SK-N-SH (cell line): ENCODE results near the gene FUS. TPM values are rescaled to one million over a fixed set of nuclear protein-coding genes. Genes with fewer than 3 reads are reported as not detected.

ENCODE experiments used
- CTCF ChIA-PET: fragments of 300-600, 350-600 bp; formaldehyde crosslinking; extraction: SDS; loops from one replicate; lab custom pipeline; 2021; lab: Yijun Ruan, JAX
- POLR2A ChIA-PET: fragments of 350-600 bp; sonication (Branson Sonifier 250); formaldehyde crosslinking; extraction: SDS; loops from one replicate; lab custom pipeline; 2020; ENCODE audit warnings: antibody characterized with exemption, inconsistent platforms; lab: Yijun Ruan, JAX
- DNase-seq: peaks from one replicate; pipeline ENCODE4 v3.0.0; 2012
- H2AFZ ChIP-seq: fragments of 200-600 bp; sonication (generic); 2 replicates; pipeline ENCODE4 v1.8.1; 2016; ENCODE audit warnings: antibody characterized with exemption, mild to moderate bottlenecking, low read depth
- H3F3A ChIP-seq: fragments of 200-600 bp; sonication (generic); replicated peaks from 2 replicates; pipeline ENCODE3; 2016; ENCODE audit warnings: antibody characterized with exemption, mild to moderate bottlenecking; ENCODE audit not compliant: insufficient read depth
- H3K27ac ChIP-seq, 2 experiments: fragments of 200-500 bp in 1 of 2; fragments of 200-600 bp in 1 of 2; sonication (Bioruptor generic) in 1 of 2; sonication (generic), shearing (Covaris generic) in 1 of 2; 2 replicates each; pipeline versions ENCODE4 v1.5.1 to v1.6.1; 2014 to 2016; ENCODE audit warnings: low read depth in 2 of 2, inconsistent platforms in 1 of 2, low read length in 1 of 2, mild to moderate bottlenecking in 1 of 2, mixed read lengths in 1 of 2
- H3K27me3 ChIP-seq: fragments of 200-600 bp; sonication (generic), shearing (Covaris generic); 2 replicates; pipeline ENCODE4 v1.6.1; 2016; ENCODE audit warnings: mixed run types; ENCODE audit not compliant: insufficient read depth
- H3K36me3 ChIP-seq, 2 experiments: fragments of 200-500 bp in 1 of 2; fragments of 200-600 bp in 1 of 2; sonication (Bioruptor generic) in 1 of 2; sonication (generic) in 1 of 2; replicated peaks in 1 of 2; 2 replicates each; pipeline versions ENCODE3 to v1.5.1; 2014 to 2016; ENCODE audit warnings: low read length in 1 of 2, mild to moderate bottlenecking in 1 of 2; ENCODE audit not compliant: insufficient read depth in 2 of 2, control insufficient read depth in 1 of 2
- H3K4me1 ChIP-seq, 2 experiments: fragments of 200-500 bp in 1 of 2; fragments of 200-600 bp in 1 of 2; sonication (Bioruptor generic) in 1 of 2; sonication (generic), shearing (Covaris generic) in 1 of 2; 2 replicates each; pipeline versions ENCODE4 v1.5.1 to v1.6.1; 2014 to 2016; ENCODE audit warnings: low read depth in 1 of 2, low read length in 1 of 2, mixed run types in 1 of 2; ENCODE audit not compliant: insufficient read depth in 2 of 2, control insufficient read depth in 1 of 2
- H3K4me2 ChIP-seq: fragments of 200-600 bp; sonication (generic), shearing (Covaris generic); 2 replicates; pipeline ENCODE4 v1.6.1; 2017; ENCODE audit warnings: mixed run types
- H3K4me3 ChIP-seq, 2 experiments: fragments of 200-500 bp in 1 of 2; fragments of 200-600 bp in 1 of 2; sonication (Bioruptor generic) in 1 of 2; sonication (generic), shearing (Covaris generic) in 1 of 2; 2 replicates each; pipeline versions ENCODE4 v1.5.1 to v1.8.1; 2014 to 2016; ENCODE audit warnings: low read depth in 2 of 2, inconsistent platforms in 1 of 2, low read length in 1 of 2, mild to moderate bottlenecking in 1 of 2, mixed read lengths in 1 of 2, moderate library complexity in 1 of 2
- H3K79me2 ChIP-seq: fragments of 200-600 bp; sonication (generic); 2 replicates; pipeline ENCODE4 v1.8.1; 2017; ENCODE audit warnings: mild to moderate bottlenecking; ENCODE audit not compliant: insufficient read depth
- H3K9ac ChIP-seq: fragments of 200-600 bp; sonication (generic); 2 replicates; pipeline ENCODE4 v1.6.1; 2017; ENCODE audit warnings: mixed run types
- H3K9me2 ChIP-seq: fragments of 200-600 bp; sonication (generic); 2 replicates; pipeline ENCODE4 v1.6.1; 2017; ENCODE audit warnings: mixed run types
- H3K9me3 ChIP-seq: fragments of 200-600 bp; sonication (generic); 2 replicates; pipeline ENCODE4 v1.6.1; 2017; ENCODE audit warnings: mixed run types, mild to moderate bottlenecking, moderate library complexity
- H4K20me1 ChIP-seq: fragments of 200-600 bp; sonication (generic); 2 replicates; pipeline ENCODE4 v1.6.1; 2017; ENCODE audit warnings: mild to moderate bottlenecking, mixed run types; ENCODE audit not compliant: insufficient read depth
- CHD2 ChIP-seq: fragments of 150-350 bp; IDR thresholded peaks from 2 replicates; pipeline ENCODE4 v1.6.1; 2018; ENCODE audit warnings: low read length; ENCODE audit not compliant: partially characterized antibody
- EP300 ChIP-seq, 2 experiments: IDR thresholded peaks; 2 replicates each; pipeline versions ENCODE4 v1.4.0 to v1.6.1; 2012; ENCODE audit warnings: borderline replicate concordance in 1 of 2, low read depth in 1 of 2, low read length in 1 of 2
- EZH2phosphoT487 ChIP-seq: fragments of 200-600 bp; sonication (generic); IDR thresholded peaks from 2 replicates; pipeline ENCODE4 v1.6.1; 2017; ENCODE audit warnings: low read depth, mixed run types, mild to moderate bottlenecking, antibody characterized with exemption, moderate library complexity, borderline replicate concordance
- FOSL2 ChIP-seq: IDR thresholded peaks from 2 replicates; pipeline ENCODE4 v1.4.0; 2012; ENCODE audit warnings: low read depth, mild to moderate bottlenecking, moderate library complexity, borderline replicate concordance
- FOXJ3 ChIP-seq: sonication (generic); formaldehyde crosslinking; IDR thresholded peaks from 2 replicates; pipeline ENCODE4 v1.5.1; 2020; ENCODE audit warnings: mild to moderate bottlenecking, missing genetic modification reagents
- GABPA ChIP-seq: IDR thresholded peaks from 2 replicates; pipeline ENCODE4 v1.4.0; 2012; ENCODE audit warnings: low read depth, mild to moderate bottlenecking
- JUND ChIP-seq: IDR thresholded peaks from 2 replicates; pipeline ENCODE4 v1.4.0; 2012
- MEF2A ChIP-seq: IDR thresholded peaks from 2 replicates; pipeline ENCODE4 v1.4.0; 2012; ENCODE audit warnings: low read depth, borderline replicate concordance
- MXI1 ChIP-seq: IDR thresholded peaks from 2 replicates; pipeline ENCODE4 v1.6.1; 2012; ENCODE audit warnings: mild to moderate bottlenecking, low read depth, low read length, improper control_type of control experiment
- NRF1 ChIP-seq: IDR thresholded peaks from 2 replicates; pipeline ENCODE4 v1.6.1; 2012; ENCODE audit warnings: low read depth, mild to moderate bottlenecking, low read length
- RAD21 ChIP-seq: IDR thresholded peaks from 2 replicates; pipeline ENCODE4 v1.6.1; 2012; ENCODE audit warnings: mild to moderate bottlenecking, low read length
- RFX5 ChIP-seq: IDR thresholded peaks from 2 replicates; pipeline ENCODE4 v1.6.1; 2012; ENCODE audit warnings: mild to moderate bottlenecking, improper control_type of control experiment, low read length
- RXRA ChIP-seq: IDR thresholded peaks from 2 replicates; pipeline ENCODE4 v1.4.0; 2012; ENCODE audit warnings: low read depth, mild to moderate bottlenecking, borderline replicate concordance
- SIN3A ChIP-seq: IDR thresholded peaks from 2 replicates; pipeline ENCODE4 v1.6.1; 2012; ENCODE audit warnings: low read depth, mild to moderate bottlenecking, low read length, moderate library complexity, borderline replicate concordance
- TCF12 ChIP-seq: IDR thresholded peaks from 2 replicates; pipeline ENCODE4 v1.4.0; 2012
- TEAD4 ChIP-seq: IDR thresholded peaks from 2 replicates; pipeline ENCODE4 v1.4.0; 2012; ENCODE audit warnings: mild to moderate bottlenecking, borderline replicate concordance; ENCODE audit not compliant: insufficient read depth
- YY1 ChIP-seq: IDR thresholded peaks from 2 replicates; pipeline ENCODE4 v1.4.0; 2012; ENCODE audit warnings: low read depth, mild to moderate bottlenecking
- ZBTB33 ChIP-seq: IDR thresholded peaks from 2 replicates; pipeline ENCODE4 v1.4.0; 2012; ENCODE audit warnings: low read depth, borderline replicate concordance
- WGBS: methylation state at CpG from one replicate; pipeline ENCODE4 v1.1.6; 2017; ENCODE audit warnings: low lambda C conversion rate; 5-methylcytosine and 5-hydroxymethylcytosine counted together
- polyA plus RNA-seq, 3 experiments: library from polyadenylated mRNA; depleted of rRNA; stranded (reverse); fragments of >200 nt; gene quantifications; 2 replicates each; pipeline ENCODE4 v1.2.3, GENCODE V29; 2012
- TF ChIP-seq, protein P1 (sequence below): IDR thresholded peaks from 2 replicates; pipeline ENCODE4 v1.4.0; 2012; ENCODE audit warnings: low read depth, borderline replicate concordance
- TF ChIP-seq, protein P2 (sequence below): IDR thresholded peaks from 2 replicates; pipeline ENCODE4; 2012
- TF ChIP-seq, protein P3 (sequence below): fragments of 150-350 bp; IDR thresholded peaks from 2 replicates; pipeline ENCODE4 v1.6.1; 2017; ENCODE audit warnings: antibody characterized with exemption, low read length, low read depth, borderline replicate concordance

The FUS gene
- polyA plus RNA-seq, 1 of the 3 experiments (the other 2 are of a cell fraction), result 429 TPM

DNA sequence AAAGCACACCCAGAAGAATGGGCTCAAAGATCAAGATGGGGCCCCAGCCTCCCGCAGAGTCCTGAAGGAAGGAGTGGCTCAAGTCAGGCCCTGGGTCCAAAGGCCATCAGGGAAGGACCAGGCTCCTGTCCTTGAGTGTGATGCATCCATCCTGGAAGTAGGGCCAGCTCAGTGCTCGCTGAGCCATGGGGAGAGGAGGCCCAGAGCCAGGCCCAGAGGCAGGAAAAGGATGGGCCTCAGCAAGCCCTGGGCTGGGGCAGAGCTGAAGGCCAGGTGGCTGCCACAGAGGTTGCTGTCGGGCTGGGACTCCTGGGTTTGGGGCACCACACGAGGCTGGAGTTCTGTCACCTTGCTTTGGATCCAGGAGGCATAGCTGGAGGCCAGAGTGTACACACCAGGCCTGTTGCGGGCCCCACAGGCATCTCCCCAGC lies 48.1 kb upstream of the FUS start:
- Histone ChIP-seq H3K9me3 (no peaks in the 10 kb centered on the region), H3K4me3 (no peak overlapping the region), H3K79me2 (no peaks in the 10 kb centered on the region), H3K36me3 (peaks cover 0 to 13% of the 10 kb centered on the region in 2 experiments), H3K4me2 (no peak overlapping the region), H3F3A (no peaks in the 10 kb centered on the region), H2AFZ (no peak overlapping the region), H4K20me1 (no peaks in the 10 kb centered on the region), H3K9me2 (no peaks in the 10 kb centered on the region), H3K27me3 (no peaks in the 10 kb centered on the region)
- DNase-seq, result no peak
- 85% methylated on average over 4 of the region's 5 CpGs for WGBS
- CTCF ChIA-PET, result interaction anchor here (0.8 to 3.9 kb wide), 2 partner anchors 11 to 14 kb away, joined by 3 to 17 read pairs; partner anchors contain the start of gene KAT8
- no peak for TF ChIP-seq RFX5
- TF ChIP-seq EP300 (IDR thresholded peaks at IDR 0.05; ENCODE audit: borderline replicate concordance in 1 of 2, low read depth in 1 of 2, low read length in 1 of 2), result no peak
- TF ChIP-seq FOXJ3 (CRISPR knock-in tag), result no peak
- TF ChIP-seq TCF12, result no peak
- TF ChIP-seq GABPA, result no peak
- TF ChIP-seq RAD21, result no peak
- no peak for TF ChIP-seq CHD2
- TF ChIP-seq, protein P1, sequence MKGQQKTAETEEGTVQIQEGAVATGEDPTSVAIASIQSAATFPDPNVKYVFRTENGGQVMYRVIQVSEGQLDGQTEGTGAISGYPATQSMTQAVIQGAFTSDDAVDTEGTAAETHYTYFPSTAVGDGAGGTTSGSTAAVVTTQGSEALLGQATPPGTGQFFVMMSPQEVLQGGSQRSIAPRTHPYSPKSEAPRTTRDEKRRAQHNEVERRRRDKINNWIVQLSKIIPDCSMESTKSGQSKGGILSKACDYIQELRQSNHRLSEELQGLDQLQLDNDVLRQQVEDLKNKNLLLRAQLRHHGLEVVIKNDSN, result no peak
- no peak for TF ChIP-seq NRF1
- no peak for TF ChIP-seq SIN3A
- TF ChIP-seq, all 33 proteins: peak for 0
- Histone ChIP-seq H3K9ac (no peak overlapping the region), H3K4me1 (peaks cover 0 to 20% of the 10 kb centered on the region in 2 experiments; a peak in 1 of 4 replicates), H3K27ac (no peak overlapping the region)
- POLR2A ChIA-PET, result interaction anchor here (0.6 to 1.9 kb wide), 2 partner anchors 15 to 48 kb away, joined by 3 to 4 read pairs; partner anchors contain the start of genes FUS and KAT8

GRCh38 chr16:31132303-31132979 lies 47.5 kb upstream of the FUS start:
- CTCF ChIA-PET, result interaction anchor here (1.5 kb wide), 1 partner anchor 10 kb away, joined by 4 read pairs; no protein-coding TSS in a partner anchor
- TF ChIP-seq JUND, result no peak
- no peak for TF ChIP-seq RXRA
- TF ChIP-seq, protein P1, result no peak
- no peak for TF ChIP-seq ZBTB33
- TF ChIP-seq MEF2A, result no peak
- TF ChIP-seq YY1, result no peak
- TF ChIP-seq SIN3A, result no peak
- no peak for TF ChIP-seq TEAD4
- TF ChIP-seq FOSL2, result no peak
- TF ChIP-seq FOXJ3 (CRISPR knock-in tag), result no peak
- TF ChIP-seq, protein P2, sequence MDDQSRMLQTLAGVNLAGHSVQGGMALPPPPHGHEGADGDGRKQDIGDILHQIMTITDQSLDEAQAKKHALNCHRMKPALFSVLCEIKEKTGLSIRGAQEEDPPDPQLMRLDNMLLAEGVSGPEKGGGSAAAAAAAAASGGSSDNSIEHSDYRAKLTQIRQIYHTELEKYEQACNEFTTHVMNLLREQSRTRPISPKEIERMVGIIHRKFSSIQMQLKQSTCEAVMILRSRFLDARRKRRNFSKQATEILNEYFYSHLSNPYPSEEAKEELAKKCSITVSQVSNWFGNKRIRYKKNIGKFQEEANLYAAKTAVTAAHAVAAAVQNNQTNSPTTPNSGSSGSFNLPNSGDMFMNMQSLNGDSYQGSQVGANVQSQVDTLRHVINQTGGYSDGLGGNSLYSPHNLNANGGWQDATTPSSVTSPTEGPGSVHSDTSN, result no peak
- no peak for TF ChIP-seq MXI1
- TF ChIP-seq EZH2phosphoT487, result no peak
- TF ChIP-seq, protein P3, sequence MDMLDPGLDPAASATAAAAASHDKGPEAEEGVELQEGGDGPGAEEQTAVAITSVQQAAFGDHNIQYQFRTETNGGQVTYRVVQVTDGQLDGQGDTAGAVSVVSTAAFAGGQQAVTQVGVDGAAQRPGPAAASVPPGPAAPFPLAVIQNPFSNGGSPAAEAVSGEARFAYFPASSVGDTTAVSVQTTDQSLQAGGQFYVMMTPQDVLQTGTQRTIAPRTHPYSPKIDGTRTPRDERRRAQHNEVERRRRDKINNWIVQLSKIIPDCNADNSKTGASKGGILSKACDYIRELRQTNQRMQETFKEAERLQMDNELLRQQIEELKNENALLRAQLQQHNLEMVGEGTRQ, result no peak
- no peak for TF ChIP-seq RAD21

More at GRCh38 chr16:31132303-31132979, 47.5 kb upstream of the FUS start:
- Histone ChIP-seq H4K20me1 (no peaks in the 10 kb centered on the region), H3K4me2 (no peak overlapping the region), H3K36me3 (peaks cover 0 to 13% of the 10 kb centered on the region in 2 experiments), H3K79me2 (no peaks in the 10 kb centered on the region), H3F3A (no peaks in the 10 kb centered on the region), H3K27ac (no peak overlapping the region), H3K4me1 (peaks cover 0 to 20% of the 10 kb centered on the region in 2 experiments; a peak in 1 of 4 replicates), H3K9ac (no peak overlapping the region), H2AFZ (no peak overlapping the region), H3K4me3 (no peak overlapping the region), H3K9me2 (no peaks in the 10 kb centered on the region), H3K27me3 (no peaks in the 10 kb centered on the region), H3K9me3 (no peaks in the 10 kb centered on the region)
- 92% methylated on average over 17 of the region's 20 CpGs for WGBS
- POLR2A ChIA-PET, result interaction anchor here (1.9 to 3.9 kb wide), 2 partner anchors 15 kb away, joined by 4 to 15 read pairs; partner anchors contain the start of gene KAT8
- no peak for DNase-seq
